Epithelial cell of esophagus (primary cell): Measurements from ENCODE around the gene RNASE8.

Experiments
- DNase-seq: peaks from one replicate; pipeline ENCODE4 v3.0.0; 2010; ENCODE audit warnings: low read depth
- H3K4me3 ChIP-seq: 2 replicates; pipeline ENCODE4 v1.5.1; 2011; ENCODE audit warnings: mild to moderate bottlenecking, low read length, control low read depth
- TF ChIP-seq, protein P1 (sequence below): IDR thresholded peaks from 2 replicates; pipeline ENCODE4 v1.5.1; 2011; ENCODE audit warnings: low read depth, mild to moderate bottlenecking, low read length, control low read depth, inconsistent platforms; ENCODE audit not compliant: insufficient read depth; ENCODE audit errors: missing control alignments

RNASE8 gene

DNA sequence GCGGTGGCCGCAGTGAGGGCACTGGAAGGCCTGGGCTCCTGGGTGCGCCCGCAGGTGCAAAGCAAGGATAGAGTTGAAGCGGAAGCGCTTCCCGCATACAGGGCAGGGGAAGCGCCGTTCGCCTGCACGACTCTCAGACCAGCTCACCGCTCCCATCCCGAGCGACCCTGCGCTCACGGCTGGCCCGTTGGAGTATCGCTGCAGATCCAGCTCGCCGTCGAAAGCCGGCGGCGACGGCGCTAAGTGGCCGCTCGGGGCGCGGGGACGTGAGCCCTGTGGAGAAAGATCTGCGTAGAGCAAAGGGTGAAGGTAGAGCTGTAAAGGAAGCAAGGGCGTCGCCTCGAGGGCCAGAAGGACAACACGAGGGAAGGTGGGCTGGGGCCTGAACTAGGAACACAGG is 35.4 kb downstream of the RNASE8 start:
- no peak overlapping the region for H3K4me3 ChIP-seq
- DNase-seq = no peak
- TF ChIP-seq, protein P1, sequence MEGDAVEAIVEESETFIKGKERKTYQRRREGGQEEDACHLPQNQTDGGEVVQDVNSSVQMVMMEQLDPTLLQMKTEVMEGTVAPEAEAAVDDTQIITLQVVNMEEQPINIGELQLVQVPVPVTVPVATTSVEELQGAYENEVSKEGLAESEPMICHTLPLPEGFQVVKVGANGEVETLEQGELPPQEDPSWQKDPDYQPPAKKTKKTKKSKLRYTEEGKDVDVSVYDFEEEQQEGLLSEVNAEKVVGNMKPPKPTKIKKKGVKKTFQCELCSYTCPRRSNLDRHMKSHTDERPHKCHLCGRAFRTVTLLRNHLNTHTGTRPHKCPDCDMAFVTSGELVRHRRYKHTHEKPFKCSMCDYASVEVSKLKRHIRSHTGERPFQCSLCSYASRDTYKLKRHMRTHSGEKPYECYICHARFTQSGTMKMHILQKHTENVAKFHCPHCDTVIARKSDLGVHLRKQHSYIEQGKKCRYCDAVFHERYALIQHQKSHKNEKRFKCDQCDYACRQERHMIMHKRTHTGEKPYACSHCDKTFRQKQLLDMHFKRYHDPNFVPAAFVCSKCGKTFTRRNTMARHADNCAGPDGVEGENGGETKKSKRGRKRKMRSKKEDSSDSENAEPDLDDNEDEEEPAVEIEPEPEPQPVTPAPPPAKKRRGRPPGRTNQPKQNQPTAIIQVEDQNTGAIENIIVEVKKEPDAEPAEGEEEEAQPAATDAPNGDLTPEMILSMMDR = no peak

GRCh38 chr14:21093769-21094681 is 36.4 kb downstream of the RNASE8 start:
- DNase-seq = no peak
- TF ChIP-seq, protein P1 = no peak
- H3K4me3 ChIP-seq = no peak overlapping the region

DNA sequence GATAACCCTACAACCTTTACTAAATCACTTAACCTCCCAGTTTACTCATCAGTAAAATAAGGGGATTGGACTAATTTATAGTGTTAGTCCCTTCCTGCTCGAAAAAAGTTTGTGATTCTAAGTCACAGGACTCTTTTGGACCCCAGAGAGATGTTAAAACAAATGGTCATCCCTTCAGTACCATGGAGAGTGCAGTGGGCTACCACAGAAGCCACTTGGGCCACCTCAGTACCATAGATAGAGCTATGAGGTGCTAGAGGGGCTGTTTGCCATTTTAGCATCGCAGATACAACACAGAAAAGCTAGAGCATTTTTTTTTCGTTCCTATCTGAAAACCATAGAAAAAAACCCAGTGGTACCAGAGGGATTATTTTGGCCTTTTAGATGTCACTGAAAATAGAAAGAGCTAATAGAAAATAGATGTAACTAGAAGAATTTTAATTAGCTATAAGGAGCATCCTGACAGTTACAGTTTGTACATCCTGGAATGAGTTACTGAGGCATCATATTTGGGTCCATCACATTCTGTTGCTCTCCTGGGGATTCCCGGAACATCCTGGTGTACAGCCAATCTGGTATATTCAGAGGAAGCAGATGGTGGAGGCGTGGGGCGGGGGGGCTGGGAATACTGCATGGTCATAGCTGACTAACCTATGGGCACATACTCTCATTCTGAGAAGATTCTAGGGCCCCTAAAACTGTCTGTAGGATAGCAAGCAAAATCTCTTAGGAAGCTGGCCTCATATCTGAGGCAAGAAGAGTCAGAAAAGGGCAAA is 38.0 kb downstream of the RNASE8 start:
- H3K4me3 ChIP-seq = no peak overlapping the region
- no peak for DNase-seq

DNA sequence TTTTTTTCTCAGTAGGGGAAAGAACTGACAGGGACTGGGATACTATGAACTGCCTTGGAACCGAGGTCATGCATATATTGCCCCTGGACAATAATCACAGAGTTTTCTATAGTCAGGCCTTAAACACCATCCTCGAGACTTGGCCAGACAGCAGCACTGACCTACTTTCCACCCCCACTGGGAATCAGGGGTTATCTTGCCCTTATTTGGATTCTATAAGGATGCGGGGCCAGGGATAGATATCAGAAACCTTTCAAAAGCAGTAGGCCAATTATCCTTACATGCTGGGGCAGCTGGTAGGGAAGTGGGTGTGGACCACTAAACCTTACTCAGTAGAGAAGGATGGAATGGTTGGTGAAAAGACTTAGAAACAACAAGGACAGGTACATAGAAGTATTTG is 38.8 kb downstream of the RNASE8 start:
- TF ChIP-seq, protein P1 = no peak
- H3K4me3 ChIP-seq = peak overlapping the region; percentile 72
- DNase-seq = no peak

More for the DNA sequence above, 38.0 kb downstream of the RNASE8 start:
- TF ChIP-seq, protein P1 = no peak

DNA sequence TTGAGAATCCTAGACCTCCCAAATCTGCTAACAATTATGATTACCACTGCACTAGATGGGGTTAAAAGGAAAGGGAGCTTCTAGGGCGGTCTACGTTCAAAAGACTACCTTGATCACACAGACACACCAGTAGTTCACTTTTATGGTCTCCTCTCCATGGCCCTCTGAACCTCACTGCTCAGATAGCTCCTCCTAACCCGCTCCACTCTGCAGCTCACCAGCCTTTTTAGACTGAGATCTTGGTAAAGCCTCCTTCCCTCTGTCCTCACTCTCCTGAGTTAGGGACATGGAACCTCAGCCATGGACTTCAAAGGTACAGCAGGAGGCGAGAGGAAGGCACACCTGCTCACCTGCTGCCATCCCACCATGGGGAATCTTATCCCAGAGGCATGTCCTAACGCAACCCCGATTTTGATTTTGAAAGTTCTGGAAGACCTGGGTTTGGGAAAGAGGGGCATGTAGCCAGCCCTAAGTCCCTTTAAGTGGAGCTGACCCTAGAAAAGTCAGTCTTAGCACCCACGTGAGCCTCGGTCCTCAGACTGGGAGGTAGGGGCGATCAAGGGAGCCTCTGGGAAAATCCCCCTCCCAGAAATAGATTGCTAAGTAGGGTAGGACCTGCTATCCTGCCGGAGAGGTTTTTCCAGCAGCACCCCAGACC is 39.5 kb downstream of the RNASE8 start:
- TF ChIP-seq, protein P1 = no peak
- DNase-seq = no peak
- H3K4me3 ChIP-seq = peak overlapping the region; percentile 72

DNA sequence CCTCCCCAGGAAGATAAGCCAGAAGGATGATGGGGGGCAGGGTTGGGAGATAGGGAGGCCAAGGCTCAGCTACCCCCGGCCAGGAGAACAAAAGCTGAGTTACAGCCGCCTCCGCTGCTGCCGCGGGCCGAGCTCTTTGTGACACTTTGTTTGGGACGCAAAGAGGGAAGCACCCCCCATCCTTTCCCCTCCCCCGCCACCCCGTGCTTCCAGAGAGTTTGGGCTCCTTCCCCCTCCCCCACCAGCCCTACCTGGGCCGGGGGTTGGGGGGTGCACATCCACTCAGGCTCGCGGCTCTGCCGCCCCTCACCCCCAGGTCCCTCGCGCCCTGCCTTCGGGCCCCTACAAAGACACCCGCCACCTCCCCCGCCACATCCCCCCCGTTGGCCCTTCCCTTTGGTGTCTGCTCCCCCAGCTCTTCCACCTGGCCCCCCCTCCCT is 40.0 kb downstream of the RNASE8 start:
- TF ChIP-seq, protein P1 = no peak
- peak overlapping the region; percentile 72 for H3K4me3 ChIP-seq
- DNase-seq = no peak
